ENCODE results near the gene COMMD6.
A peak's percentile ranks its signal among the peaks of the same experiment; 100 is the strongest.

COMMD6 gene

DNA sequence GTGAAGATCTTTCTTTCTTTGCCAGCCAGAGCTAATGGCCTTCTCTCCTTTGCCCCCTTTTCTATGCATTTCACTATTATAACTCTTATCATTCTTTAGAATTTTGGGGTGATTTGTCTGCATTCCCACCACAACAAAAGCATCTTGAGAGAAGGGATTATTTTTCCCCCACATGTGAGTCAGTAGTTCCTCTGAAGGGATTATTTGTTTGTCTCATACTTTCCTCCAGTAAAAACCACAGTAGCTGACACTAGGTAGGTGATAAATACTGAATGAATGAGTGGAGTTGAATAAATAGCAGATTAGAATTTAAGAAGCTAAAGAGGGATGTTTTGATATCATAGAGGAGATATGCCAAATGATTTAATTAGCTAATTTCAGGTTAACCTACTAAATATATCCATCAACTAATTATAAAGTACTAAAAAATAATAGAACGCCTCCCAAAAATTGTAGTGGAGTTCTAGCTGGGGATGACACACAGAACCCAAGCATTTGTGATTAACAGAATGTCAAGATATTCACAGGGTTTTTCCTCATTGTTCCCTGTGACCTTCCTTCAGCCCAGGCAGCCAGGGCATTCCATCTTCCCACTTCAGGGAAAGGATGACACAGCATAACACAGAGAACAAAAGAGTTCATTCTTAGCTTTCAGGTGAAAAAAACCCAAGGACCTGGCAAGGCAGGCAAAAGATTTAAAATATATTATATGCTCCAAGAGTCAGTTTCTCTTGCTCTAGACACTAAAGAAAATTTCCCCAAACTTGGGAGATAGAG lies 52.2 kb downstream of the COMMD6 start:
- no peak overlapping the region for H3K4me3 ChIP-seq (ENCODE audit: low read depth, low read length)

DNA sequence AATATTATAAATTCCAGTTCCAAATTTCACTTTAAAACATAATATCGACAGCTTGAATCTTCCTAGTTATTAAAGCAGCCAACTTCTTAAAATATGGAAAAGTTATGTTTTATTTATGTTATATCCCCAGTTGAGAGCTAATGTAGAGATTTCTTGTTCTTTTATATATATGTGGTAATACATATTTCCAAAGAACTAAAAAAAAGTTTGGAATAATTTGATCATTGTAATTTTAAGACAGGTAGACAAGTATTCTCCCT lies 54.9 kb downstream of the COMMD6 start:
- H3K4me3 ChIP-seq (ENCODE audit: low read depth, low read length), result peak overlapping the region; percentile 74

DNA sequence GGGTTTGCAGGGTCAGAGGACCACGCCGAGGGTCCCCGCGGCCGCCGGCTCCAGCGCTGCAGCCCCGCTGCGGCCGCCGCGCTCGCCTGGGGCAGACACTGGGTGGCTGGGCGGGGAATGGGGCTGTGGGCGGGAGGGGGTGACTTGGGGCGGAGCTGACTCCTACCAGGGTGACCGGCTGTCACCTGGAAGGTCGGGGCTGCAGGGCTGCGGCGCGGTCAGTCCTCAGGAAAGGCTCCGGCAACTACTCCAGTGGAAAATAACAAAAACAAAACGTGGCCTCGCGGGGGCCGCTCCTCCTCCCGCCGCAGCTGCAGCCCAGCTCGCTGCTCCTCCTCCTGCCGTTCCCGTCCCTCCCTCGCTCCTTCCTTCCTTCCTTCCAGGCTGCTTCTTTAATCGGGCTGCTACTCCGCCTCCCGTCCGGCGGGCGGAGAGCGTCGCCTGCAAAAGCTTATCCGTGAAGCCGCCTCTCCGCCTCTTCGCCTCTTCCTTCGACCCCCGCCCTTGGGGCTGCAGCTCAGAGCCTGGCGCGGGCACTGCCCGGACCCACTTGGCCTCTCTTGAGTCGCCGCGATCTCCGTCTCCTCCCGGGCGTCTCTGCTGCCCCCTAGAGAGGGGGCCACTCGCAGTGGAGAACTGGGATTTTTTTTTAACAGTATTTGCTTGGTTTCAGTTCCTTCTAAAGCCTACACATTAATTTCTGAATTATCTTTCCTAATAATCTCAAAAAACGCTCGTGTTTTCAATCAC lies 55.4 kb downstream of the COMMD6 start, which contains the start of gene TBC1D4:
Gene TBC1D4 (minus strand): TSS at position 100 of the 750 bp plus-strand sequence. CDS start 402 bp downstream, outside the sequence.
- H3K4me3 ChIP-seq (ENCODE audit: low read depth, low read length), result peak within 1 kb of the TSS; percentile 74

DNA sequence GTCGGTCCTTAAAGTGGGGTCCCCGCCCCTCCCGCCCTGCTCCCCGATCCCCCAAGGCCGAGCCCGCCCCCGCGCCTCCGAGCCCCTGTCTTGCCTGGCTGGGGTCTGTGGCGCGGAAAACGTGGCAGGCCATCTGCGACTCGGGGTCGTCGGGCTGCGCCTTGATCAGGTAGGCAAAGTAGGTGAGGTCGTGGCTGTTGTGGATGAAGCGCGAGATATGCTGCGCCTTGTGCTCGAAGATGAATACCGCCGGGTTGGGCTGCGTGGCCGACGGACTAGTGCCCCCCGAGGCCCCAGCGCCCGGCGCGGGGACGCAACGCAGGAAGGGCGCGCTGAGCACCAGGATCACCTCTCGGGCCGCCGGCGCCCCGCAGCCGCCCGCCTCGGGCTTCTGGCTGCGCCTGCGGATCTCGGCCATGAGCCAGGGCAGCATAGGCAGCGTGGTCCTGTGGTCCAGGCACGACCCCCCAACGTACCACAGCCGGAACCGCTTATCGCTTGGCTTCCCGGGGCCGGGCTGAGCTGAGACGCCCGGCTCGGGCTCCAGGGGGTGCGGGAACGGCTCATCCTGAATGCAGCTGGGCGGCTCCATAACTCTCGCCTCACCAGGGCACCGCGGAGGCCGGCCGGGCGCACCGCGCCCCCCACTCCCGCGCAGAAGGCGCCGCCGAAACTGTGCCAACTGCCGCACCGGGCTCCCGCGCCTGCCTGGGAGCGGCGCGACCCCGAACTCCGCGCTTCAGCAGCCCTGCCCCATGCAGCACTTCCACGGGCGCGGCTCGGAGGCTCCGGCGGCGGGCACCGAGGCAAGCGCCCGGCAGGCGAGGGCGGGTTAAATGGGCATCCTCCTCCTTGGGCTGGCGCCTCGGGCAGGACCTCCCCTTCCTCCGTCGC lies 56.2 kb downstream of the COMMD6 start:
- peak overlapping the region; percentile 74 for H3K4me3 ChIP-seq (ENCODE audit: low read depth, low read length)

DNA sequence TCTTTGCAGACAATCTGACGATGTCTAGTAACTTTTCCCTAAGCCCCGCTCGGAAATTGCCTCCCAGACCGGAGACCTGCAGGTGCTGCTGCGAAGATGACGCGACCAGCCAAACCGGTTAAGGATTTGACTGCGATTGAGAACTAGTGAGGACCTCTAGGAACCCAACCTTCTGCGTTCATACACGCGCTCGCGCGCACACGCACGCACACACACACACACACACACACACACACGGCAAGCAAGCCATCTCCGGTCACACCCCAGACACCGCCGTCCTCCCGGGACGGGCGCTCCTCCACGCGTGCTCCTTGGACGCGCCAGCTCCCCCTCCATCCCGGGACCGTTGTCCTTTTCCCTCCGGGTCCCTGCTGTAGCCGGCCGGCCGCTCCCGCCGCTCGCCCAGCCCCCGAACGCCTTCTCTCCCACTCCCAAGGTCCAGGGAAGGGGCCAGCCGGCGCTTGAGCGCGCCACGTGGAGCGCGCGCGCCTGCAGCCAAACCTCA lies 56.9 kb downstream of the COMMD6 start:
- peak overlapping the region; percentile 74 for H3K4me3 ChIP-seq (ENCODE audit: low read depth, low read length)

DNA sequence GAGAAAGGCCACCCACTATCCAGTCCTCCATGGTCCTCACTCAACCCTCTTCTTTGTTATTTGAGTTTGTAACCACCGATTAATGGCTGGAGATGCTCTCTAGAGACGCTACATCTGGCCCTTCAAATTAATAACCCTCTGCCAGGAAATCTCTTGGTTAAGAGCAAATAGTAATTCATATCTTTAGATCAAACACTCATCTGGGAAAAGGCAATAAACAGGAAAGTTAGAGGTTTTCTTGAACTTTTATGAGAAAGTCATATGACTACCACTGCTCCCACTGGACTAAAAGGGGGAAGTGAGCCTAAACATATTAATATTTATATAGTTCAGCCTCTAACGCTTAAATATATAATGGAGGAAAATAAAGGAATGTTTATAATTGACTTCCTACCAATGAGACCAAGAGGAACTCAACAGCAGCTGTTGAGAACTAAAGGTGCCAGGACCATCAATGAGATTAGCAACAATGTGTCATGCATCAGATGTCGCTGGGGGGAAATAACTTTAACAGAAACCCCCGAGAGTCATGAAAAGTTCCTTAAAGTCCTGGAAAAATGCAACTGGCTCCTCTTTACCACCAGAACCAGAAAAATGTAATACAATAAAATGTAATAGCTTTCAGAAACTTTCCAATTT lies 58.4 kb downstream of the COMMD6 start:
- no peak overlapping the region for H3K4me3 ChIP-seq (ENCODE audit: low read depth, low read length)

DNA sequence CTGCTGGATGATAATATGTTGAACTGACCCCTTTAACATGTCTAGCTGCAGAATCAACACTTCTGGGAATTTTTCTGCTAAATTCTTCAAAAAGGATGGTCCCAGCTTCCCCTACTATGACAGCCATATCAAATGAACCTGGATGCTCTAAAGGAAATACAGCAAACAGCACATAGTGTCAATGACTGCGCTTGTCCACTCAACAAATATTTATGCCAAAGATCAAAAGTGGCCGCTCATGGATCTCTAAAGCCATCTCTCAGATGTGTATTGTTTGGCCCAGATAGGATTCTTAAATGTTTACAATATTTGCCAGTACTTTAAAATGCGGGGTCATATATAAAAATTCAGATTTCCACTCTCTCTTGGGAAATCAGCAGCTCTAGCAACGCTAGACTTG lies 59.0 kb downstream of the COMMD6 start:
- no peak overlapping the region for H3K4me3 ChIP-seq (ENCODE audit: low read depth, low read length)

Data from iPS-11a (cell line).